Hindlimb muscle (tissue), 1 donor: ENCODE results near the gene ENDOV. TPM values are rescaled to one million over a fixed set of nuclear protein-coding genes. Genes with fewer than 3 reads are reported as not detected.

Experiments
- DNase-seq: peaks from one replicate; pipeline ENCODE4 v3.0.0-alpha.2; 2013
- polyA plus RNA-seq: library from polyadenylated mRNA; unstranded; fragments of 120-200 nt; gene quantifications from one replicate; pipeline ENCODE4 v1.2.1, GENCODE V29; 2013; ENCODE audit not compliant: insufficient read length

The ENDOV gene
- 23.3 TPM for polyA plus RNA-seq

- DNase-seq, result peak; percentile 97
These were observed at the start of gene ENDOV for GRCh38 chr17:80414803-80415625. TSS of gene ENDOV (plus strand) at chr17:80415167. CDS start at chr17:80415195, 28 bp downstream.

GRCh38 chr17:80365983-80366382 lies 49.0 kb upstream of the ENDOV start:
- no peak for DNase-seq

GRCh38 chr17:80367503-80367902 lies 47.5 kb upstream of the ENDOV start:
- DNase-seq, result no peak

GRCh38 chr17:80371196-80371595 lies 43.8 kb upstream of the ENDOV start:
- no peak for DNase-seq

- no peak for DNase-seq
These were observed 42.5 kb upstream of the ENDOV start for GRCh38 chr17:80372456-80372855.

GRCh38 chr17:80372922-80373570 lies 41.9 kb upstream of the ENDOV start:
- DNase-seq, result no peak

GRCh38 chr17:80374039-80374731 lies 40.8 kb upstream of the ENDOV start:
- DNase-seq, result no peak

GRCh38 chr17:80374732-80375585 lies 40.0 kb upstream of the ENDOV start:
- DNase-seq, result peak; percentile 60

- no peak for DNase-seq
These were observed 38.4 kb upstream of the ENDOV start for GRCh38 chr17:80376531-80376930.

GRCh38 chr17:80377798-80378197 lies 37.2 kb upstream of the ENDOV start:
- DNase-seq, result no peak

GRCh38 chr17:80379348-80379747 lies 35.6 kb upstream of the ENDOV start:
- DNase-seq, result no peak

GRCh38 chr17:80380068-80380467 lies 34.9 kb upstream of the ENDOV start:
- DNase-seq, result no peak

GRCh38 chr17:80380555-80381002 lies 34.4 kb upstream of the ENDOV start:
- no peak for DNase-seq

- no peak for DNase-seq
These were observed 33.5 kb upstream of the ENDOV start for GRCh38 chr17:80381416-80381923.

GRCh38 chr17:80382446-80382845 lies 32.5 kb upstream of the ENDOV start:
- no peak for DNase-seq

- DNase-seq, result no peak
These were observed 32.0 kb upstream of the ENDOV start for GRCh38 chr17:80382956-80383355.

- DNase-seq, result no peak
These were observed 30.6 kb upstream of the ENDOV start for GRCh38 chr17:80384078-80384960.

- DNase-seq, result no peak
These were observed 29.9 kb upstream of the ENDOV start for GRCh38 chr17:80385046-80385445.

GRCh38 chr17:80386341-80386740 lies 28.6 kb upstream of the ENDOV start:
- no peak for DNase-seq

- no peak for DNase-seq
These were observed 27.9 kb upstream of the ENDOV start for GRCh38 chr17:80387071-80387470.

- DNase-seq, result no peak
These were observed 26.8 kb upstream of the ENDOV start for GRCh38 chr17:80388175-80388574.
